ENCODE data around the gene MRPL20.
A peak's percentile ranks its signal among the peaks of the same experiment; 100 is the strongest.
"Not testable (repeated sequence)": the region's sequence is repeated elsewhere in the genome, so short reads cannot be mapped to it uniquely, and the experiment has no call there.

The MRPL20 gene

DNA sequence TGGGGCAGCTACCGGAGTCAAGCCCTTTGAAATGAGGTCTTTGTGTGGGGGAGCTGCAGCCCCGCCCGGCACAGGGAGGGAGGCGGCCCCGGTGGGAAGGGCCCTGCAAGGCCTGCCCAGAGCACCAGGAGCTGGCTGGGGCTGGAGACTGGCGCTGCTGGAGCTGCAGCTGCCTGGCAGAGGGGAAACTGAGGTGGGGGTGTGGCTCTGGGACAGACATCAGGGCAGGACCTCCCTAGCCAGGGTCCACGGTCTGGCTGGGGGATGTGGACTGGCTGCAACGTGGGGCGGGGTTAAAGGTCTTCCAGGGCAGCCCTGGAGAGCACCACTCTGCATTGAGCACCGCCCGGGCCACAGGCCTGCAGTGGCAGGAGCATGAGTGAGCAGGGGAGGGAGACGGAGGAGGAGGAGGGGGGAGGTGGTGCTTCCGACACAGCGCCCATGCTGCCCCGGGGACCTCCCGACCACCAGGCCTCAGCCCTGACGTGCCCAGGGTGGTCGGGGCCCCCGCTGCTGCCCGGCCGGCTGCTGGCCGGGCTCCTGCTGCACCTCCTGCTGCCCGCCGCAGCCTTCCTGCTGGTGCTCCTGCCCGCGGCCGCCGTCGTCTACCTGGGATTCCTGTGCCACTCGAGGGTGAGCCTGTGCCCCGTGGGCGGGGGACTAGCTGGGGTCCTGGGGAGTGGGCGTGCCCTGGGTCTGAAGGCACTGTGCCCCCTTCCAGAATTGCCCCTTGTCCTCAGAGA lies 18.8 kb upstream of the MRPL20 start:
- DNase-seq: no peak

GRCh38 chr1:1425426-1425752 lies 18.3 kb upstream of the MRPL20 start:
- DNase-seq: no peak

DNA sequence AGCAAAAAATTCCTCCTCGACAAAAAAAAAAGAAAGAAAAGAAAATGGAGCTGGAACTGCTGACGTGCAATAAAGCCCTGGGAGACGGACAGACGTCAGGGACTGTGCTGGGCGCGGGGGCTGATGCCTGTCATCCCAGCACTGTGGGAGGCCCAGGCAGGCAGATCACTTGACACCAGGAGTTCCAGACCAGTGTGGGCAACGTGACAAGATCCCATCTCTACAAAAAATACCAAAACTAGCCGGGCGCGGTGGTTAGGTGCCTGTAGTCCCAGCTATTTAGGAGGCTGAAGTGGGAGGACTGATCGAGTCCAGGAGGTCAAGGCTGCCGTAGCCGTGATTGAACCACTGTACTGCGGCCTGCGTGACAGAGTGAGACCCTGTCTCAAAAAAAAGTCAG lies 17.6 kb upstream of the MRPL20 start:
- no peak for DNase-seq

DNA sequence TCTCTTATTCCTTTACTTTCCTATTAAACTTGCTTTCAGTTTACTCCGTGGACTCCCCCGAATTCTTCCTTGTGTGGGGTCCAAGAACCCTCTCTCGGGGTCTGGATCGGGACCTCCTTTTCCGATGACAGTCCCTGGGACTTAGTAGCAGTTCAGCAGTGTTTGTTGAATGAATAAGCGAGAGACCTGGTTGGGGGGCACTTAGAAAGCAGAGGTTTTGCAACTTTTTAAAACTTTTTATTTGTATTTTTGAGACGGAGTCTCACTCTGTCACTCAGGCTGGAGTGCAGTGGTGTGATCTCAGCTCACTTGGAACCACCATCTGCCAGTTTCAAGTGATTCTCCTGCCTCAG lies 16.1 kb upstream of the MRPL20 start:
- DNase-seq: no peak

DNA sequence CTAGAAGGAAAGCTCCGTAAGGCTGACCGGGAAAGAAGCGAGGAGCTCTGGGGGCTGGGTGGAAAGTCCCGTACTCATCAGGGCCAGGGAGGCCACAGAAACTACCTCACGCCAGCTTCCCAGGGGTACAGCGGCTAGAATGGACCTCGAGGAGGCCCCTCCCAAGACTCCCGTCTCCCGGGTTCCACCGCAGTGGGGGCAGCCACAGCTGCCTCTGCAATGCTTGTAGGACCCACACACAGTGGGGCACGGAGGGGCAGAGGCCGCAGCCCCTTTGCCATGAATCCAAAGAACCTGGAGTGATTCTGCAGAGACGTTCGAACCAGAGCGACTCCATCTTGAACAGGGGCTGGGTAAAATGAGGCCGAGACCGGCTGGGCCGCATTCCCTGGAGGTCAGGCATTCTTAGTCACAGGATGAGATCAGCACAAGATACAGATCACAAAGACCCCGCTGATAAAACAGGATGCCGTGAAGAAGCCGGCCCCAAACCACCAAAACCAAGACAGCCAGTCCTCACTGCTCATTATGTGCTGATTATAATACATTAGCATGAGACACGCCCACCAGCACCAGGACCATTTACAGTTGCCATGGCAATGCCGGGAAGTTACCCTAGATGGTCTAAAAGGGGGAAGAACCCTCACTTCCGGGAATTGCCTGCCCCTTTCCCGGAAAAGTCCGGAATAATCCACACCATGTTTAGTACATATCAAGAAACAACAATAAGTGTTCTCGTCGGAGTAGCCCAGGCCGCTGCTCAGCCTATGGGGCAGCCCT lies 15.6 kb upstream of the MRPL20 start:
- DNase-seq: no peak

- no peak for DNase-seq
Measured at GRCh38 chr1:1421907-1422464, 14.9 kb upstream of the MRPL20 start.

GRCh38 chr1:1421147-1421906 lies 14.2 kb upstream of the MRPL20 start, which contains the start of gene ANKRD65:
Gene ANKRD65 (minus strand): TSS chr1:1421276. CDS start chr1:1421005, 271 bp downstream.
- DNase-seq: no peak

- no peak for DNase-seq
Measured at GRCh38 chr1:1420654-1421141, 13.6 kb upstream of the MRPL20 start.

DNA sequence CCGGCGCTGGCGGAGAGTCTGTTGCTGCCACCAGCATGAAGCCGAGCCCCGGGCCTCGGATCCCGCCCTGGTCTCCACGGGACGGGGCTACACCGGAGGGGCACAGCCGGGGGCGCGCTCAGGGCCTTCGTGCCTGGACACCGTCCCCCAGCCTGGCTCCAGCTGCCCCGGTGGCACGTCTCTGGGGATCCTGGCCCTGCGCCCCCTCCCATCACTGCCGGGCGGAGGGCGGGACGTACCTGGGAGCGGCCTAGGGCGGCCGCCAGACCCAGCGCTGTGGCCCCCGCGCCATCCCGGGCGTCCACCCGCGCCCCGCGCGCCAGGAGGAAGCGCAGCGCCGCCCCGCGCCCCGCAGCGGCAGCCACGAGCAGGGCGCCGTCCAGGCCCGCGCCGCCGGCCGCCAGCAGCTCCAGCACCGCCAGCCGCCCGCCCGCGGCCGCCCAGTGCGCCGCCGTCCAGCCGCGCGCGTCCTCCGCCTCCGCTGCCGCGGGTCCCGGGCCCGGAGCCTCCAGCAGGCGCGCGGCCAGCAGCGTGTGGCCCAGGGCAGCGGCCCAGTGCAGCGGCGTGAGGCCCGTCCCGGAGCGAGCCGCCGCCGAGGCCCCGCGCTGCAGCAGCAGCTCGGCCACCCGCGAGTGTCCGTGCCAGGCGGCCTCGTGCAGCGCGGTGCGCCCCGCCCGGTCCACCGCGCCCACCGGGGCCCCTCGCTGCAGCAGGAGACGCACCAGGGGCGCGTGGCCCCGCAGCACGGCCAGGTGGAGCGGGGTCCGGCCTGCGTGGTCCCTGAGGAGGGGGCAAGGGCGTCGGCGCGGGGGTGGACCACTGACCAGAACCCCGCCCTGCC lies 12.9 kb upstream of the MRPL20 start:
- DNase-seq: no peak

DNA sequence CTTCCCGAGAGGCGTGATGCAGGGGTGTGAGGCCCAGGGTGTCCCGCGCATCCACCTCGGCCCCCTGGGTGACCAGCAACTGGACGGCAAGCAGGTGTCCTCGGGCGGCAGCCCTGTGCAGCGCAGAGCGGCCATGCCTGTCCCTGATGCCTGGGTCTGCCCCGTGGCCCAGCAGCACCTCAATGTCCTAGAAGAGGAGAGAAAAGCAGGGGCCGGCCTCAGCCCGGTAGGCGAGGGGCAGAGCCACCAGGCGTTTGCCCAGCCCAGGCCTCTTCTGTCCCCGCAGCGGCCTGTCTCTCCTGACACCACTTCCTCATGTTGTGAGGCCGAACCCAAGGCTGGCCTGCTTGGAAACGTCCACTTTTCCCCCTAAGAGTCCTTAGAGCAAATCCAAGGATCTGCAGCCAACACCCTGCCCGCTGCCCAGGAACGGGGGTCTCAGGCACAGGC lies 12.3 kb upstream of the MRPL20 start:
- DNase-seq: no peak

- DNase-seq: no peak
Measured at GRCh38 chr1:1418464-1419362, 11.6 kb upstream of the MRPL20 start.

- DNase-seq: not testable (repeated sequence)
Measured at GRCh38 chr1:1417825-1418463, 10.9 kb upstream of the MRPL20 start.

GRCh38 chr1:1417396-1417795 lies 10.3 kb upstream of the MRPL20 start:
- DNase-seq: not testable (repeated sequence)

DNA sequence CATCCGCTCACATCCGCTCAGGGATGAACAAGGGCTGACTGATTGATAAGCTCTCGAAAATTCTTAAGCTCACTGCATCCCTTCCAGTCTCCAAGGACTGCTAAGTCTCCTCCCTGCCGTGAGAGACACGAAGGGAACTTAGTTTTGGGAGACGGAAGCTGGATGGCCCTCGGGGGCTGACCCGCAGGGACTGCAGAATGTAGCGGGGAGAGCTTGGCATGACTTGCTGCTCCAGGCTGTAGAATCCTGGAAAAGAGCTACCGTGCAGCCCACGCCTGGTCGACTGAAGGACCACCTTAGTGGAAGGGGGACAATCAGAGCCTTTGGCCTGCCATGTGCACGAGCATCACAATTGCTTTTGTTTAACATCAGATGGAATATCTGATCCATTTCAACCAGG lies 8.7 kb upstream of the MRPL20 start:
- no peak for DNase-seq

DNA sequence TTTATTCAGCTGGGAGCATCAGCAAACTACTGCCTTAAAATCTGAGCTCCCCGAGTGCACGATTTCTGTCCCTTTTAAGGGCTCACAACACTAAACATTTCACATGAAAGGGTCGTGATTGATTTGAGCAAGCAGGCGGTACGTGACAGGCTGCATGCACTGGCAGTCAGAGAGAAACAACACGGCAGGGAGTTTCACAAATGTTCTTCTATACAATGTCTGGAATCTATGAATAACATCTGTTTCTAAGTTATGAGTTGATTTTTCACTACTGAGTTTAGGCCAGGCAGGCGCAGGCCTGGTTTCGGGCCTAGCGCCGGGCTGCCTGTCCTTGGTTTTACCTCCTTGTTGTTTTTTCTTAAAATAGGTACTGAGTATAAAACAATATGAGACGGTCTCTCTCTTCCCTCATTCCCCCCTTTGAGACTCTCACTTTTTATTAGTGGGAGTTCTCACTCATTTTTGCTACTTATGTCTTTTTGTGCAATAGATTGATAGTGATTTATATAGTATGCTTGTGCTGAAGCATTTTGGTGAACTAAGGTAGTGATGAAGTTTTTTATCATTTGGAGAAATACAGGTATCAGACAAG lies 5.3 kb upstream of the MRPL20 start:
- not testable (repeated sequence) for DNase-seq

GRCh38 chr1:1411626-1412025 lies 4.5 kb upstream of the MRPL20 start:
- DNase-seq: no peak

DNA sequence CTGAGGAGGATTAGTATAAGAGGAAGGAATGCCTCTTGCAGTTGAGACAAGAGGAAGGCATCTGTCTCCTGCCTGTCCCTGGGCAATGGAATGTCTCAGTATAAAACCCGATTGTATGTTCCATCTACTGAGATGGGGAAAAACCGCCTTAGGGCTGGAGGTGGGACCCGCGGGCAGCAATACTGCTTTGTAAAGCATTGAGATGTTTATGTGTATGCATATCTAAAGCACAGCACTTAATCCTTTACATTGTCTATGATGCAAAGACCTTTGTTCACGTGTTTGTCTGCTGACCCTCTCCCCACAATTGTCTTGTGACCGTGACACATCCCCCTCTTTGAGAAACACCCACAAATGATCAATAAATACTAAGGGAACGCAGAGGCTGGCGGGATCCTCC lies 3.1 kb upstream of the MRPL20 start:
- DNase-seq: not testable (repeated sequence)

DNA sequence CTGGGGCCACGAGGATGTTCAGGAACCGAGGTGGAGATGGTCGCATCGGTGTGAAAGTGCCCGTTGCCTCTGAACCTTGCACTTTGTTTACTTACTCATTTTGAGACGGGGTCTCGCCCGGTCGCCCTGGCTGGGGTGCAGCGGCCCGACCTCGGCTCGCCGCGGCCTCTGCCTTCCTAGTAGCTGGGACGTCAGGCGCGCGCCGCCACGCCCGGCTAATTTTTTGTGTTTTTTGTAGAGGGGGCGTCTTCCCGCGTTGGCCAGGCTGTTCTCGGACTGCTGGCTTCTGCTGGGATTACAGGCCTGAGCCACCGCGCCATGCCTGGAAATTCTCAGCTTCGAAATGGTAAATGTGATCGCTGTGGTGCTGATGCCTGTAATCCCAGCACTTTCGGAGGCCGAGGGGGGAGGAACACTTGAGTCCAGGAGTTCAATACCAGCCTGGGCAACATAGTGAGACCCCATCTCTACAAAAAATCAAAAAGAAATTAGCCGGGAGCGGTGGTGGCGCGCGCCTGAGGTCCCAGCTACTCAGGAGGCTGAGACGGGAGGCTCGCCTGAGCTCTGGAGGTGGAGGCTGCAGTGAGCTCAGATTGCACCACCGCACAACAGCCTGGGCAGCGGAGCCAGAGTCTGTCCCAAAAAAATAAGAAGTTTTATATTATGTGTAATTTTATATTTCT lies 684 bp upstream of the MRPL20 start:
- DNase-seq: peak in 2 of 4 experiments; percentile 27 to 36

DNA sequence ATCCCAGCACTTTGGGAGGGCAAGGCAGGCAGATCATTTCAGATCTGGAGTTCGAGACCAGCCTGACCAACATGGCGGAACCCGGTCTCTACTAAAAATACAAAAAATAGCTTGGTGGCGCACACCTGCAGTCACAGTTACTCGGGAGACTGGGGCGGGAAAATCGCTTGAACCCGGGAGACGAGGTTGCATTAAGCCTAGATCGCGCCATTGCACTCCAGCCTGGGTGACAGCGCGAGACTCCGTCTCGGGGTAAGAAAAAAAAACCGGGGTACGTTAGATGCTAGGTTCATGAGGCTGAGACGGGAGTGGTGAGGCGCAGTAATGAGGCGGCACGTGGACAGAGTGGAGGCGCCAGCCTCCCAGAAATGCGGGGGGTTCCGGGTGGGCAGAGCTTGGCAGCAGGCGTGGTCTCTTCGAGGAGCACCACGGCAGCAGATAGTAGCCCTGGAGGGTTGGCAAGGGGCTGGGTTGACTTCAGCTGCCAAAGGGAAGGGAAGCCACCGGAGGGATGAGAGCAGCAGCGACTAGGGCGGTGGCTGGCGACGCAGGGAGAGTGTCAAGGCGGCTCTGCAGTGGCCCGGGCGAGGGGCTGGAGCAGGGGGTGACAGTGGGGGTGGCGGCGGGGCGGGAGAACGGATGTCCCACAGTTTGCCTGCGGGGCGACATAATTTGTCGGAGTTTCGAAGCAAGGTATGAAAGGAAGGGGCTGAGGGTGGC lies 832 bp downstream of the MRPL20 start:
- no peak for DNase-seq
